DMS114 treated with DMSO at 0.1 percent for 48 hours (cell line): ENCODE measurements around the gene FAS.

Source experiments
- DNase-seq: peaks from one replicate; lab custom pipeline; 2025; ENCODE audit not compliant: unreplicated experiment; lab: John Stamatoyannopoulos, UW

FAS gene

GRCh38 chr10:88990384-88991160 lies at the start of gene FAS:
TSS of gene FAS (plus strand) at chr10:88990798. CDS start at chr10:88990877, 79 bp downstream.
- no peak for DNase-seq

- no peak for DNase-seq
Observed at GRCh38 chr10:88941026-88941425, 49.6 kb upstream of the FAS start.

- no peak for DNase-seq
Observed at GRCh38 chr10:88943778-88944177, 46.8 kb upstream of the FAS start.

GRCh38 chr10:88944813-88945212 lies 45.8 kb upstream of the FAS start:
- no peak for DNase-seq

GRCh38 chr10:88946200-88946599 lies 44.4 kb upstream of the FAS start:
- no peak for DNase-seq

GRCh38 chr10:88946965-88947590 lies 43.5 kb upstream of the FAS start:
- no peak for DNase-seq

GRCh38 chr10:88949051-88949450 lies 41.5 kb upstream of the FAS start:
- no peak for DNase-seq

GRCh38 chr10:88949912-88950837 lies 40.4 kb upstream of the FAS start:
- no peak for DNase-seq

- DNase-seq = no peak
Observed at GRCh38 chr10:88952647-88953111, 37.9 kb upstream of the FAS start, which contains the start of gene ACTA2. TSS of gene ACTA2 (minus strand) at chr10:88952773. CDS start at chr10:88948930, 3,843 bp downstream.

- DNase-seq = no peak
Observed at GRCh38 chr10:88953662-88954061, 36.9 kb upstream of the FAS start.

- no peak for DNase-seq
Observed at GRCh38 chr10:88954458-88955083, 36.0 kb upstream of the FAS start.

GRCh38 chr10:88957381-88957780 lies 33.2 kb upstream of the FAS start:
- no peak for DNase-seq

GRCh38 chr10:88958721-88959120 lies 31.9 kb upstream of the FAS start:
- DNase-seq = no peak

GRCh38 chr10:88960802-88961201 lies 29.8 kb upstream of the FAS start:
- no peak for DNase-seq

GRCh38 chr10:88961266-88961665 lies 29.3 kb upstream of the FAS start:
- DNase-seq = no peak

- DNase-seq = no peak
Observed at GRCh38 chr10:88962336-88962735, 28.3 kb upstream of the FAS start.

- DNase-seq = no peak
Observed at GRCh38 chr10:88963318-88963717, 27.3 kb upstream of the FAS start.

- no peak for DNase-seq
Observed at GRCh38 chr10:88964360-88964759, 26.2 kb upstream of the FAS start.

- DNase-seq = no peak
Observed at GRCh38 chr10:88964869-88965415, 25.7 kb upstream of the FAS start.

GRCh38 chr10:88966797-88967196 lies 23.8 kb upstream of the FAS start:
- no peak for DNase-seq

- DNase-seq = no peak
Observed at GRCh38 chr10:88968391-88968790, 22.2 kb upstream of the FAS start.
